NCI-H1048 (cell line): Measurements from ENCODE around the gene ITIH5.
"Not testable (repeated sequence)": the region's sequence is repeated elsewhere in the genome, so short reads cannot be mapped to it uniquely, and the experiment has no call there.

Experiments
- DNase-seq: peaks from one replicate; lab custom pipeline; 2025; lab: John Stamatoyannopoulos, UW

ITIH5 gene

DNA sequence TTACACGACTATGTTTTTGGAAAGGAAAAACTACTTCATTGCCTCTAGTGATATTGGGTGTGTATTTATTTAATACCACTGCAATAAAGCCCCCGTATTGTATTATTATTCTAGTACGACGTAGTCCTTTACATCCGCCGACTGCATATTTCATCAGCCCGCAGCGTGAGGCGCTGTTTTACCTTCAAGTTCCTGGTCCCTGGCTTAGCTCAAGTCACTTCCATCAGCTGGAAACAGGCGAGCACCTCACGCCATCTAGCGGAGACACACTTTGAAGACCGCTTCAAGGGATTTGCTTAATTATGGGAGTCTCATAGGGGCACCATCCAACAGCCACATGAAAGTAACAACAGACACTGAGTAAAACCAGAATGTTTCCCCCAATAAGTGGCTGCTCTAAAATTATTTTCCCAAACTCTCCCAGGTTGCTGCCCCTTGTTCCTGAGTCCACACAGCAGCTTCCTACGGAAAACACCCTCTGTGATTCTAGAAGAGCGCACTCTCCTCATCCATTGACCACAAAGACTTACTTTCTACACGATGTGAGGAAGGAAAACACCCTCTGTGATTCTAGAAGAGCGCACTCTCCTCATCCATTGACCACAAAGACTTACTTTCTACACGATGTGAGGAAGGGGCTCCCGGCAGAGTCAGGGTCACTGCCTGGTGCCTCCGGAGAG is 20.6 kb upstream of the ITIH5 start:
- peak; percentile 49 for DNase-seq

DNA sequence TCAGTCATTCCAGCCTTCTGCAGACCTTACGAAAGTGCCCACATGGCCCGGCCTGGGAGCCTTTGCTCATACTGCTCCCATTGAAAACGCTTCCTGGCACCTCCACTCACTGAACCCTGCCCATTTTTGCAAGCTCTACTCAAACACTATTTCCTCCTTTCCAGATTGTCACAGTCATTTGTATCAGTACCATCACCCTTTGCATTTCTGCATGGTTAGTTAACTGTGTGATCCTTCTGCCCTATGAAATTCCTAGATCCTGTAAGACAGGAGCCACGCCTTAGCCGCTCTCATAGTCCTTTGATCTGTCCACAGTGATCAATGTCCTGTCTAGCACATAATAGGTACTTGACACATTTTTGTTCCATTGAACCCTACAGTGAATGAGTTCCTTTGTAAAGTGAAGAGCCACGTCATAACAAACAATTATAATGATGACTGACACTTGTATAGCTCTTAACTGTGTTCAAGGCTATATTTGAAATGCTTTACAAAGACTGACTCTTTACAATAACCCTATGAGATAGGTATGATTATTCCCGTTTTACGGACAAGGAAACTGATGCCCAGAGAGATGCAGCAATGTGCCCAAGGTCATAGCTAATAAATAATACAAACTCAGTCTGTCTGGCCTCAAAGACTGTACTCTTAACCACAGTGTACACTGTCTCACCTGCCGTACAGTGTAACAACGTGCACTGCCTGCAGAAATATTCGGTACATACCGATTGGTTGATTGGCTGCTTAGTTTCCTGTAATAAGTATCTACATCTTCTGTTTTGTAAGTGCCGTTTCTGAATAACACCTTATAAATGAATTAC is 19.8 kb upstream of the ITIH5 start:
- no peak for DNase-seq

- not testable (repeated sequence) for DNase-seq
These were observed 13.3 kb upstream of the ITIH5 start for GRCh38 chr10:7680078-7680477.

DNA sequence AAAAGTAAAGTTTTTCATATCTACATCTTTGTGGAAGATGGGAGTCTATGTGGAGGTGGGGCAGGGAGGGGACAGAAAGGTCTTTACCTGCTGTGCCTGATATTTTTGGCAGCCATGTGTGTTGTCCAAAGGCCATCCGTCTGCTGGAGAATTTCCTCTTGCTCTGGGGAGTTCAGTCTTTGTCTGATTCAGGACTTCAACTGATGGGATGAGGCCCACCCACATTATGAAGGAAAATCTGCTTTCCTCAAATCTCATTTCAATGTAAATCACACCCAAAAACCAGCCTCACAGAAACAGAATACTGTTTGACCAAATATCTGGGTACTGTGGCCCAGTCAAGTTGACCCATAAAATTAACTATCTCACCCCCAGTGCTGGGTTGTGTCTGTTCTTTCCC is 12.5 kb upstream of the ITIH5 start:
- no peak for DNase-seq

- no peak for DNase-seq
These were observed 5.8 kb upstream of the ITIH5 start for GRCh38 chr10:7672341-7673134.

DNA sequence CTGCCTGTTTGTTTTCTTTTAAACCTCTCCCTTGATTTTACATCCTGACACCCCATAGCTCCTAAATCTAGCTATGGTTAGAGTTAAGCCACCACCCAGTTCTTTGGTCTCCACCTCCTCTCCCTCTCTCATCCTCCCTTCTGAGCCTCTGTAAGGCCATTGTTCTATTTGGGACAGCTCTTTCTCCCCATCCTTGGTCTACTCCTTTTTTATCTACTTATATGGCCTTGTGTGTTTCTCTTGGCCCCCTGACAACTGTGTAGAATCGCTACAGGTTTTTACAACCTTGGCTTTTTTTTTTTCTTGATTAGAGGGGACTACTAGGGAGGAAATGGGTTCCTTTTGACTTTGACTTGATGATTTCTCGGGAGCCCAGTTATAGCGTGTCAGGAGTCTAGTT is 3.4 kb upstream of the ITIH5 start:
- DNase-seq: no peak

DNA sequence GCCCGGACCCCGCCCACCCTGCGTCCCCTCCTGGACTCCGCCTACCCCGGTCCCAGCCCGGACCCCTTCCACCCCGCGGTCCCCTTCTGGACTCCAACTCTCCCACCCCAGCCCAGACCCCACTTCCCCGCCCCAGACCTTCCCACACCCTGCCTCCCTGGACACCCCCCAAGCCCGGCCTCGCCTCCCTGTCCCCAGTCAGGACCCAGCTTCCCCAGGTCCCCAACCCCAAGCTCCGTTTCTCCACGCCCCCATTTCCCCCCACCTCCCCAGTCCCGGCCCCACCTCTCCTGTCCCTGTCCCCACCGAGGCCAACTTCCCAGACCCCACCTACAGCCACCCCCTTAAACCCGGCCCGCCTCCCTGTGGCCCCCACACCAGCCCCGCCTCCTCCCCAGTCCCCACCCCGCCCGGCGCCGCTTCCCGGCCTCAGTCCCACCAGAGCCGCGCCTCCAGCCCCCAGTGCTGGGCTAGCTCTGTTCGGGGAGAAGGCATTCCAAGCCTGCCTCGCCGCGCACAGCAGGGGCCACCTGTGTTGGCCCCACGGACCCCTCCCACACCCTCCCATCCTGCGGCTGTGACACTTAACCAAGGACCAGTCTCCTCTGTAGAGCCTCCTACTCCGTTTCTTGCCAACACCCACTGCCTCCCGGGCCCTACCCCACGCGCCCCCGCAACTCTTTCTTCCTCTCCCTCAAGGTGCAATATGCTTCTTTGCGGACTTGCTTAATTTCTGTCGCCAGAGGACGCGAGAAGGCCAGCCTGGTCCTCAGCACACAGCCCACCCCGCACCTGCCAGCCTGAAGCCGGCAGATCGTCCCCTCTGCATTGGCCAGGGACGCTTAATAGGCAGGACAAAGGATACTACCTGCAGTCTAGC is 736 bp upstream of the ITIH5 start:
- no peak for DNase-seq

GRCh38 chr10:7665767-7666166 is 999 bp downstream of the ITIH5 start:
- DNase-seq: no peak

- no peak for DNase-seq
These were observed 2.1 kb downstream of the ITIH5 start for GRCh38 chr10:7664707-7665106.

DNA sequence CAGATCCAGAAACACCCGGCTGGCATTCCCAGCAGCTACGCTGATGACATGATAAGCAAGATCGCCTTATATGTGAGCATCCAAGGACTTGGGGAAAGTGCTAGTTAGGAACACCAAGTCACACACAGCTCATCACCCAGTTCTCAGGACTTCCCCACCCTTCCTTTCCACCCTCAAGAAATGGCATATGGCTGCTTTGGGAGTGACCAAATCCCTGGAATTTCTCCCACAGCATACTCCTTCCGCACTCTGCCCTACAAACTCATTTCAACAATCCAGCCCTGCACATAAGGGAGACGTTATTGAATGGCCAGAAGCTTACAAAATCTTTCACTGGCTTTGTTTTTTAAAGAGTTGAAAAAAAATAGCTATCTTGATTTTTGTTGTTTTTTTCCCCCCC is 4.2 kb downstream of the ITIH5 start:
- no peak for DNase-seq

DNA sequence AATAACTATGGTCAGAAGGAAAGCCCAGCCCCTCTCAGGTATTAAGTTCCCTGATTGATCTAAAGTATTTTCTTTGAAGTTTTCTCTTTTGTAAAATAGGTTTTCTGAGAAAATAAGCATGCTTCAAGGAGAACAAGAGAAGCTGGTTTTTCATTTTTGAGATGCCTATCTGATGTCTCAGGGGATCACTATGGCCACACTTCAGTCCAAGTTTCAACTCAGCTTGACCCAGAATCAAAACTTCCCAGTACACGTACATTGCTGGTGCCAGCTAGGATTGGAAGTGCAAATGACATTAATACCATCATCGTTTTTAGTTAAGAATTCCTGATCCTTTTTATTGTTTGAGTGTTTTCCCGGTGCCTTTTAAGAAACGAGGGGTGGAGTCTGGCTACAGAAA is 7.2 kb downstream of the ITIH5 start:
- DNase-seq: no peak

GRCh38 chr10:7657552-7657951 is 9.2 kb downstream of the ITIH5 start:
- DNase-seq: no peak

- DNase-seq: not testable (repeated sequence)
These were observed 9.7 kb downstream of the ITIH5 start for GRCh38 chr10:7657079-7657478.

- DNase-seq: no peak
These were observed 14.8 kb downstream of the ITIH5 start for GRCh38 chr10:7651853-7652470.

DNA sequence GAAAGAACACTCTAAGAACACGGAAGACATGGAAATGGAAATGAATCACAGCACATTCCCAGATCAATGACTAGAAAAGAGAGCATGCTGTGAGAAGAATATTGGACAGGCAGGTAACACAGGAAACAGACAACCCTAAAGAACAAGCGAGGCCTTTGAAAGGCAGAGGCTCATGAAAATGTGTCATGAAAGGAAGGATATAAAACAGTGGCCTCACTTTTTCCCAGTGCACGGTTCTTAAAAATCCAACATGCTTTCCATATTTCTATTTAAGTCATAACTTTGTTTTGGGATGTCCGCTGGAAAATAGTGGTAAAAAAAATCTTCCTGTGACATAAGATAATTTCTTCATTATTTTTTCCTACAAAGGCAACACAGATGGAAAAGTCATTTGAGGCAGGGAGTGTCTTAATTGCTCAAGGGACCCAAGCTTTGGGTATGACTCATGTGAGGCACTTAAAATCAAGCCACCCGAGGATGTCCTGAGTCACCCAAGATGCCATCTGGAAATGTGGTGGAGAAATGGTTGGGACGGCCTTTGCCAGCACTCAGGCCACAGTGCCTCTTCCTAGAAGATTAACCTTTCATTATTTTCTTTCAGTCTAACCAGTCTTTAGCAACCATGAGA is 17.0 kb downstream of the ITIH5 start:
- DNase-seq: no peak

GRCh38 chr10:7647062-7647664 is 19.6 kb downstream of the ITIH5 start:
- no peak for DNase-seq

DNA sequence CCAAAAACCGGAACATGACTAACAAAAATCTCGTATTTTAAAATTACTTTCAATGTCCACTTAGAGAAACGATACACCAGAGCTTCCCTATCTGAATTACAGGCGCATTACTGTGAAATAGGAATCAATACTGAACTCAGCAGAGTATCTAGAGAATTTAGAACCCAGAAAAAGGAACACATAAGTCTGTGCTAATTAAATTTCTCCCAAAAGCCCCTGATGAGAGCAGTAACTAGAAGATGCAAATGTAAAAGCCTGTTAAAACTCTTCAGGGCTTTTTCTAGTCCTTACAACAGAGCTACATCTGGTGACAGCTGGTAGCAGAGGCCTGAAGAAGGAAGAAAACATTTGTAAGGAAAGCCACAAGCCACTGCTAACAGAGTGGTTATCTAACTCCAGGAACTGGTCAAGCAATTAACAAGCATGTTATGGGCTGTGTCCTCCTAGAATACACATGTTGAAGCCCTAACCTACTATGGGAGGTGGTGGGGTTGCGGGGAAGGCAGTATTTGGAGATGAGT is 24.2 kb downstream of the ITIH5 start:
- no peak for DNase-seq

- no peak for DNase-seq
These were observed 31.2 kb downstream of the ITIH5 start for GRCh38 chr10:7635408-7636125.

- DNase-seq: no peak
These were observed 32.4 kb downstream of the ITIH5 start for GRCh38 chr10:7634142-7634894.
